ENCODE measurements around the gene BACH2. TPM values are rescaled to one million over a fixed set of nuclear protein-coding genes. Genes with fewer than 3 reads are reported as not detected.

BACH2 gene
- total RNA-seq, 1 donor from 2014 or later = 5.0 TPM

- DNase-seq (ENCODE audit: low read depth) = no peak
- no peaks in the 10 kb centered on the region for H3K27me3 ChIP-seq (ENCODE audit: control insufficient read depth, insufficient read depth, low read length)
Observed at GRCh38 chr6:90230548-90231215, 66.0 kb downstream of the BACH2 start.

GRCh38 chr6:90229331-90230010 lies 67.2 kb downstream of the BACH2 start:
- Histone ChIP-seq H3K4me3 (ENCODE audit: low read depth, low read length) (no peak overlapping the region), H3K27me3 (ENCODE audit: control insufficient read depth, insufficient read depth, low read length) (no peaks in the 10 kb centered on the region), H3K36me3 (ENCODE audit: control insufficient read depth, insufficient read depth, low read length) (no peaks in the 10 kb centered on the region)
- no peak for TF ChIP-seq CTCF (IDR thresholded peaks at IDR 0.05; ENCODE audit: insufficient read depth, low read length, poor library complexity, severe bottlenecking)
- DNase-seq (ENCODE audit: low read depth) = no peak

More at GRCh38 chr6:90230548-90231215, 66.0 kb downstream of the BACH2 start:
- Histone ChIP-seq H3K36me3 (ENCODE audit: control insufficient read depth, insufficient read depth, low read length) (no peaks in the 10 kb centered on the region), H3K4me3 (ENCODE audit: low read depth, low read length) (no peak overlapping the region)
- TF ChIP-seq CTCF (IDR thresholded peaks at IDR 0.05; ENCODE audit: insufficient read depth, low read length, poor library complexity, severe bottlenecking) = no peak

- DNase-seq (ENCODE audit: low read depth) = no peak
- Histone ChIP-seq H3K4me3 (ENCODE audit: low read depth, low read length) (no peak overlapping the region), H3K36me3 (ENCODE audit: control insufficient read depth, insufficient read depth, low read length) (no peaks in the 10 kb centered on the region), H3K27me3 (ENCODE audit: control insufficient read depth, insufficient read depth, low read length) (no peaks in the 10 kb centered on the region)
- TF ChIP-seq CTCF (IDR thresholded peaks at IDR 0.05; ENCODE audit: insufficient read depth, low read length, poor library complexity, severe bottlenecking) = no peak
Observed at GRCh38 chr6:90227673-90228072, 69.0 kb downstream of the BACH2 start.

DNA sequence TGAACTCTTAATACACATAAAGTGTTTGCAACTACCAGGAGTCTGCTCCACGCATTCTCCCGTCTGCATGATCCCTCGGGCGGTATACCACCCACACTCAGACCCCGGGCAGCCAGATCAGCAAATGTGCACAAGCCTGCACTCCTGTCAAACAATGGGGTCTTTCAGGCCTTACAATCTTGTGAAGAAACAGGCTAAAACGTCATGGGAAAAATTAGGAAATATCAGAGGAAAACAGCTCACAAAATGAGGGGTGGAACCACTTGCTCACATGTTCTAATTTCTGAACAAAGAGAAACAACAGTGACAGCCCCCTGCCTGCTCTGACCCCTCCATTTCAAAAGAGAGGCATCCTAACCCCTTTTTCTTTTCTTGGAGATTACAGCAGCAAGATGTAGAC lies 69.4 kb downstream of the BACH2 start:
- Histone ChIP-seq H3K36me3 (ENCODE audit: control insufficient read depth, insufficient read depth, low read length) (no peaks in the 10 kb centered on the region), H3K4me3 (ENCODE audit: low read depth, low read length) (no peak overlapping the region), H3K27me3 (ENCODE audit: control insufficient read depth, insufficient read depth, low read length) (no peaks in the 10 kb centered on the region)
- no peak for TF ChIP-seq CTCF (IDR thresholded peaks at IDR 0.05; ENCODE audit: insufficient read depth, low read length, poor library complexity, severe bottlenecking)
- DNase-seq (ENCODE audit: low read depth) = no peak

- H3K27me3 ChIP-seq (ENCODE audit: control insufficient read depth, insufficient read depth, low read length) = no peaks in the 10 kb centered on the region
- no peak for DNase-seq (ENCODE audit: low read depth)
- no peak for TF ChIP-seq CTCF (IDR thresholded peaks at IDR 0.05; ENCODE audit: insufficient read depth, low read length, poor library complexity, severe bottlenecking)
- H3K36me3 ChIP-seq (ENCODE audit: control insufficient read depth, insufficient read depth, low read length) = no peaks in the 10 kb centered on the region
- no peak overlapping the region for H3K4me3 ChIP-seq (ENCODE audit: low read depth, low read length)
Observed at GRCh38 chr6:90226257-90226656, 70.4 kb downstream of the BACH2 start.

All from kidney epithelial cell (primary cell).